K562 treated with DMSO at 1 percent for 12 hours (cell line): Measurements from ENCODE around the gene GRB10. TPM values are rescaled to one million over a fixed set of nuclear protein-coding genes. Genes with fewer than 3 reads are reported as not detected.

Experiments used
- total RNA-seq: library from RNA; unstranded; fragments of 300-600 nt; gene quantifications from 2 replicates; pipeline ENCODE4 v1.2.3, GENCODE V29; 2022; ENCODE audit not compliant: insufficient read depth

The GRB10 gene
- 24.2 and 69.7 TPM in 2 replicates for total RNA-seq

DNA sequence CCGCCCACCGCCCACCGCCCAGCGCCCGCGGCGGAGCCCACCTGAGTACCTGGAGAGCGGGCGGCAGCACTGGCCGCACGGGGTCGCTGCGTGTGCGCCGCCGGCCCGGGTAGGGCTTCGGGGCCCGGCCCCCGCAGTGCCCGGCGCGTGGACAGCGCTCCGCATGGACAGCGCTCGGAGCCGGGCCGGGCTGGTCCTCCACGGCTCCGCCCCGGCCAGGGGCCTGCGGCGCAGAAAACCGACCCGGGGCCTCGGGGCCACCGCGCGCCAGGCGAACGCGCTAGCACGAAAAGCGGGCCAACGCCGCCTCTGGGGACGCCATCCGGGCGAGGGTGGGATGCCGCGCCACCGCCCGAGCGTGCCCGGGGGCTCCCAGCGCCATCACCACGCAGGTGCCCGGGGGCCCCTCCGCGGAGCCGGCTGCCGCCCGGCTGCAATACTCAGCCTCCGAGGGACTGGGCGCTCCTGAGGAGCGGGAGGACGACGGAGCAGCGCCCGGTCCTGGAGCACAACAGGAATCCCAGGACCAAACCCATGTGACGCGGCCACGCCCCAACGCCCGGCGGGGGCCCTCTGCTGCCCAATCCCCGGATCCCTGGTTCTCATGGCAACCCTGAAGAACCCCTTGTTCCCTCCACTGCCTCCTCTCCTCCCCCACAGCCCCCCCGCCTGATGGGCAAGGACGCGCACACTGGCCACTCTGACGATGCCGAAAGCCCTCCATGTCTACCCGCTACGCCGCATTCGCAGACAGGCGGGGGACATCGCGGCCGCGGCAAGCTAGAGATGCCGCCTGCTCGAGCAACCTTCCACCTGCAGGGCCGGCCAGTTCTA, at the start of gene GRB10:
Gene GRB10, minus strand, starts transcription at position 522 of the 834 bp plus-strand sequence. CDS start 50,574 bp downstream, outside the sequence.

DNA sequence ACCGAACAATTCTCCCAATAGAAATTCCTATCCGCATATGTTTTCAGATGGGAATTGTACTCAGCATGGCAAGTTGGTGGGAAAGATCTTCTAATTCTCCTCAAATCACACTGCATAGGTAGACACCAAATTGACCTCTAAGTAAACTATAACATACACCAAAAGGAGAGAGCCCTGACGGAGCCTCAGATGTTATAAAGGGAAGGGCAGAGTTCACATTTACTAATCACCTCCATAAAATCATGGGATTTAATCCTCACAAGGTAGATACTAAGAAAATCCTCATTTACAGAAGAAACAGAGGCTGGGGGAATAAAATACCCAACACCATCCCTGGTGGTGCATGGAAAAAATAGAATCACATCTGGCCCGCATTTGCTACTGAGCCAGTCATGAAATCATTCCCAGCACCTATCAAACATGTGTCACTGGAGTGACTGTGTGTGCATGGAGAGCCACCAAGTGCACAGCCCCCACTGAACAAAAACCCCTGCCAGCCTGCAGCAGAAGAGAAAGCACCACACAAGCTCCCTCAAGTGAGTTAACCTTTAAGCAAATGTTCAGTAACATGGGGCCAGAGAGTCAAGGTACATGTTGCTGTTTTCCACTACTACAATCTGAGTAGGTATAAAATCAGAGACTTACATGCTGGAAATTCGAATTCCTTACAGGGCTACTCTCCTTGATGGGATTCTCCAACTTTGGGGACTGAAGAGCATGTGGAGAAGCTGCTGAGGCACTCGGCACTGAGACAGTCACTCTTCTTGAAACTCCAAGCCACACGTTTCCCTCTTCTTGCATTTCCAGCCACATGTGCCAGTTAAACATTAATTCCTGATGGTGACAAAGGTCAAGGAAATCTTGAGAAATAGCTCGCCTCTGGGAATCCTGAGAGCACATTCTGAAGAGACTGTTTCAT, 217.8 kb downstream of the GRB10 start, which contains the start of gene DDC:
Gene DDC, minus strand, starts transcription at position 766 of the 919 bp plus-strand sequence. CDS start 21,320 bp downstream, outside the sequence.

Other genes with a start within 250 kb of the GRB10 start
- not detected in 2 replicates for gene DDC, start 217.5 kb downstream of the GRB10 start, total RNA-seq